ENCODE measurements around the gene ZRANB3.
"Not testable (repeated sequence)": the region's sequence is repeated elsewhere in the genome, so short reads cannot be mapped to it uniquely, and the experiment has no call there.

The ZRANB3 gene

DNA sequence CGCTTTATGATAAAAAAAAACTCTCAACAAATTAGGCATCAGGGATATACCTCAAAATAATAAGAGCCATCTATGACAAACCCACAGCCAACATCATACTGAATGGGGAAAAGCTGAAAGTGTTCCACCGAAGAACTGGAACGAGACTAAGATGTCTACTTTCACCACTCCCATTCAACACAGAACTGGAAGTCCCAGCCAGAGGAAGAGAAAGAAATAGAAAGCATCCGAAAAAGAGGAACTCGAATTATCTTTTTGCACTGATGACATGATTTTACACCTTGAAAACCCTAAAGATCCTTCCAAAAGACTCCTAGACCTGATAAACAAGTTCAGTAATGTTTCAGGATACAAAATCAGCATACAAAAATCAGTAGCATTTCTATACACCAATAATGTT lies 121.6 kb downstream of the ZRANB3 start:
- Histone ChIP-seq H3K9ac (ENCODE audit: insufficient read length, low read depth) (no peak overlapping the region), H3K9me3 (ENCODE audit: insufficient read depth, low read length) (no peaks in the 10 kb centered on the region), H3K4me1 (ENCODE audit: insufficient read depth, insufficient read length) (no peaks in the 10 kb centered on the region), H3K4me3 (ENCODE audit: insufficient read length, low read depth) (no peak overlapping the region), H3K27me3 (ENCODE audit: insufficient read depth, insufficient read length) (no peaks in the 10 kb centered on the region), H3K36me3 (ENCODE audit: insufficient read depth, insufficient read length, low read length) (no peaks in the 10 kb centered on the region)
- DNase-seq (ENCODE audit: low read depth, low spot score) = no peak
- TF ChIP-seq SUZ12 (IDR thresholded peaks at IDR 0.05; ENCODE audit: extremely low read depth, insufficient read depth, insufficient read length) = no peak
- TF ChIP-seq YY1 (IDR thresholded peaks at IDR 0.05; ENCODE audit: insufficient read depth, insufficient read length) = no peak
- no peak for TF ChIP-seq ZNF274 (IDR thresholded peaks at IDR 0.05; ENCODE audit: low read depth, low read length)

DNA sequence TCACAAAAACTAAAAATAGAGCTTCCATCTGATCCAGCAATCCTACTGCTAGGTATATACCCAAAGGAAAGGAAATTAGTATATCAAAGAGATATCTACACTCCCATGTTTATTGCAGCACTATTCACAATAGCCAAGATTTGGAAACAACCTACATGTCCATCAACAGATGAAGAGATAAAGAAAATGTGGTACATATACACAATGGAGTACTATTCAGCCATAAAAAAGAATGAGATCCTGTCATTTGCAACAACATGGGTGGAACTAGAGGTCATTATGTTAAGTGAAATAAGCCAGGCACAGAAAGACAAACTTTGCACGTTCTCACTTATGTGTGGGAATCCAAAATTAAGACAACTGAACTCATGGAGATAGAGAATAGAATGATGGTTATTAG lies 134.8 kb downstream of the ZRANB3 start:
- DNase-seq (ENCODE audit: low read depth, low spot score); H3K9ac ChIP-seq (ENCODE audit: insufficient read length, low read depth); H3K4me1 ChIP-seq (ENCODE audit: insufficient read depth, insufficient read length); H3K4me3 ChIP-seq (ENCODE audit: insufficient read length, low read depth); H3K9me3 ChIP-seq (ENCODE audit: insufficient read depth, low read length); H3K27me3 ChIP-seq (ENCODE audit: insufficient read depth, insufficient read length); H3K36me3 ChIP-seq (ENCODE audit: insufficient read depth, insufficient read length, low read length): not testable (repeated sequence)

DNA sequence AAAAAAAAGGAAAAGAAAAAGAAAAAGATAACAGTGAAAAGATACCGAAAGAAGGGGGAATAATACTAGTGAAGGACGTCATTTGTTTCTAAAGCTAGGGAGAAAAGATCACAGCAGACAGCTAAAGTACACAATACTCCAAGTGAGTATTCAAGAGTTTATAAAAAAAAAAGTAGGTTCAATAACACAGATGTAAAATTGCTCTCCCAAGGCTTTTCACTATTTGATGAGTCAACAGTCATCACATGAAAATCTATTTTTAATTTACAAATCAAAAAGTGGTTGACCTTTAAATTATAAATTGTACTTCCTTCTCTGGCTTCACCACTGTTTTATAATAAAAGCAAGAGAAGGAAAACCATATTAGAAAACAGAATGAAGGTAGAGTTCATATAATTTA lies 144.0 kb downstream of the ZRANB3 start:
- H3K27me3 ChIP-seq (ENCODE audit: insufficient read depth, insufficient read length) = no peaks in the 10 kb centered on the region
- TF ChIP-seq YY1 (IDR thresholded peaks at IDR 0.05; ENCODE audit: insufficient read depth, insufficient read length) = no peak
- TF ChIP-seq SUZ12 (IDR thresholded peaks at IDR 0.05; ENCODE audit: extremely low read depth, insufficient read depth, insufficient read length) = no peak
- TF ChIP-seq ZNF274 (IDR thresholded peaks at IDR 0.05; ENCODE audit: low read depth, low read length) = no peak
- no peaks in the 10 kb centered on the region for H3K9me3 ChIP-seq (ENCODE audit: insufficient read depth, low read length)
- H3K4me3 ChIP-seq (ENCODE audit: insufficient read length, low read depth) = no peak overlapping the region
- no peak overlapping the region for H3K9ac ChIP-seq (ENCODE audit: insufficient read length, low read depth)
- no peak for DNase-seq (ENCODE audit: low read depth, low spot score)
- no peaks in the 10 kb centered on the region for H3K4me1 ChIP-seq (ENCODE audit: insufficient read depth, insufficient read length)
- H3K36me3 ChIP-seq (ENCODE audit: insufficient read depth, insufficient read length, low read length) = peaks cover 5% of the 10 kb centered on the region

DNA sequence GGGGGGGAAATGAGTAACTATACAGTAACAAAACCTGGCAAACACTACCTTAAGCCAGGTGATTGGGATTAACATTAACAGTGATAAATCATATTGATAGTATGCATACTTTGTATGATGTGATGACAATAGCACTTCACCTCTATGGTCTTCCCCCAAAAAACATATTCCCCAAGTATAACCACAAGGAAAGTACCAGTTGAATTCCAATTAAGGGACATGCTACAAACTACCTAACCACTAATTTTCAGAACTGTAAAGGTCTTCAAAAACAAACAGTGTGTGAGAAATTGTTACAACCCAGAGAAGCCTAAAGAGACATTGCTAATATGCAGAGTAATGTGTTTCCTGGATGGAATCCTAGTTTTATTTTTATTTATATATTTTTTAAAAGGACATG lies 152.4 kb downstream of the ZRANB3 start:
- H3K9ac ChIP-seq (ENCODE audit: insufficient read length, low read depth) = no peak overlapping the region

DNA sequence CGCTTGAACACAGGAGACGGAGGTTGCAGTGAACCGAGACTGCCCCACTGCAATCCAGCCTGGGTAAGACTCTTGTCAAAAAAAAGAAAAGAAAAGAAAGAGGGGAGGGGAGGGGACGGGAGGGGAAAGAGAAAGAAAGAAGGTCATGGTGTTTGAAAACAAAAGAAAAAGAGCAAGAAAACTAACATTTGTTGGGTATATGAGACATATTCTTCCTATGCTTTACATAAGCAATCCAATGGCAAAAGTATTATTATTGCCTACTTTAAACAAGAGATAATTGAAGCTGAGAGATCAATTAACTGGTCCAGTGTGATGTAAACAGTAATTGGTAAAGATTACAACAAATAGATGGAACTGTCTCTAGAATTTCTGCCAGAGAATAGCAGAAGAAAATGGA lies 157.3 kb downstream of the ZRANB3 start:
- Histone ChIP-seq H3K9me3 (ENCODE audit: insufficient read depth, low read length) (no peaks in the 10 kb centered on the region; the same call in 1 of the 2 replicates), H3K36me3 (ENCODE audit: insufficient read depth, insufficient read length, low read length) (no peaks in the 10 kb centered on the region), H3K4me3 (ENCODE audit: insufficient read length, low read depth) (no peak overlapping the region), H3K27me3 (ENCODE audit: insufficient read depth, insufficient read length) (no peaks in the 10 kb centered on the region), H3K4me1 (ENCODE audit: insufficient read depth, insufficient read length) (no peaks in the 10 kb centered on the region), H3K9ac (ENCODE audit: insufficient read length, low read depth) (no peak overlapping the region)
- no peak for DNase-seq (ENCODE audit: low read depth, low spot score)
- no peak for TF ChIP-seq ZNF274 (IDR thresholded peaks at IDR 0.05; ENCODE audit: low read depth, low read length)
- TF ChIP-seq SUZ12 (IDR thresholded peaks at IDR 0.05; ENCODE audit: extremely low read depth, insufficient read depth, insufficient read length) = no peak
- no peak for TF ChIP-seq YY1 (IDR thresholded peaks at IDR 0.05; ENCODE audit: insufficient read depth, insufficient read length)

More for the DNA sequence above, 152.4 kb downstream of the ZRANB3 start:
- DNase-seq (ENCODE audit: low read depth, low spot score) = no peak
- TF ChIP-seq ZNF274 (IDR thresholded peaks at IDR 0.05; ENCODE audit: low read depth, low read length) (no peak), YY1 (IDR thresholded peaks at IDR 0.05; ENCODE audit: insufficient read depth, insufficient read length) (no peak), SUZ12 (IDR thresholded peaks at IDR 0.05; ENCODE audit: extremely low read depth, insufficient read depth, insufficient read length) (no peak)
- Histone ChIP-seq H3K27me3 (ENCODE audit: insufficient read depth, insufficient read length) (no peaks in the 10 kb centered on the region), H3K4me3 (ENCODE audit: insufficient read length, low read depth) (no peak overlapping the region), H3K4me1 (ENCODE audit: insufficient read depth, insufficient read length) (no peaks in the 10 kb centered on the region), H3K9me3 (ENCODE audit: insufficient read depth, low read length) (peaks cover 12% of the 10 kb centered on the region; the same call in 1 of the 2 replicates), H3K36me3 (ENCODE audit: insufficient read depth, insufficient read length, low read length) (no peaks in the 10 kb centered on the region)

DNA sequence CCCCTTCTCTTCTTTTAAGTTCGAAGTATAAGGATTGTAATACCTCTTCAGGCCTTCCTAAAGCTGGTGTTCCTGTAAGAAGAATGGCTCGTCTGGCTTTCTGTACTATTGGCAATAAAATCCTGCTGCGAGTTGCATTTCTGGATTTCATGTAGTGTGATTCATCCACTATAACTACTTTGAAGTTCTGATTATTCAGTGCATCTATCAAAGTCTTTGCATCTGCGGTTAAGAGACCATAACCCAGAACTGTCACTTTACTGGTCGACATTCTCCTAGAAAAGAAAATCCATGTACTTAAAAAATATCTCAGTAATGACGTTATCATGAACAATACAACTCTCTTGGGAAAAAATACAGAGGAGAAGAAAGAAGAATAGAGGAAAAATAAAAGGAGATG lies 181.1 kb downstream of the ZRANB3 start:
- Histone ChIP-seq H3K9me3 (ENCODE audit: insufficient read depth, low read length) (peaks cover 17% of the 10 kb centered on the region), H3K27me3 (ENCODE audit: insufficient read depth, insufficient read length) (no peaks in the 10 kb centered on the region), H3K4me3 (ENCODE audit: insufficient read length, low read depth) (no peak overlapping the region), H3K4me1 (ENCODE audit: insufficient read depth, insufficient read length) (no peaks in the 10 kb centered on the region), H3K36me3 (ENCODE audit: insufficient read depth, insufficient read length, low read length) (no peaks in the 10 kb centered on the region), H3K9ac (ENCODE audit: insufficient read length, low read depth) (no peak overlapping the region)
- TF ChIP-seq SUZ12 (IDR thresholded peaks at IDR 0.05; ENCODE audit: extremely low read depth, insufficient read depth, insufficient read length) = no peak
- TF ChIP-seq ZNF274 (IDR thresholded peaks at IDR 0.05; ENCODE audit: low read depth, low read length) = no peak
- no peak for TF ChIP-seq YY1 (IDR thresholded peaks at IDR 0.05; ENCODE audit: insufficient read depth, insufficient read length)
- DNase-seq (ENCODE audit: low read depth, low spot score) = no peak

DNA sequence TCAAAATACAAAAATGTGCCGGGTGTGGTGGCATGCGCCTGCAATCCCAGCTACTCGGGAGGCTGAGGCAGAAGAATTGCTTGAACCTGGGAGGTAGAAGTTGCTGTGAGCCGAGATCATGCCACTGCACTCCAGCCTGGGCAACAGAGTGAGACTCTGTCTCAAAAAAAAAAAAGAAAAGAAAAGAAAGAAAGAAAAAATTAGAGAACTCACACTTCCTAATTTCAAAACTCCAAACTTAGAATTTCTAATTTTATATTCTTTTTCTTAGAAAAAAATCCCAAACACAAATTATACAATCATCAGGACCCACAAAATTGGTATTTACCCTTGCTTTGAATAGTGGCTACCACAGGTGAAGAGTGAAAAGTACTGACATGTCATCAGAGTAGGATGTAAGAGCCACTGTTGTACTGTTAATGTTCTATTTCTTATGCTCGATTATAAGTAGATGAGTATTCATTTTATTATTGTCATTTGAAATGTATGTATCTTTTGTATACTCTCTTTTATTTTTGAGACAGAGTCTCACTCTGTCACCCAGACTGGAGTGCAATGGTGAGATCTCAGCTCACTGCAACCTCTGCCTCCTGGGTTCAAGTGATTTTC lies 182.8 kb downstream of the ZRANB3 start:
- H3K36me3 ChIP-seq (ENCODE audit: insufficient read depth, insufficient read length, low read length); DNase-seq (ENCODE audit: low read depth, low spot score); H3K9ac ChIP-seq (ENCODE audit: insufficient read length, low read depth); H3K4me1 ChIP-seq (ENCODE audit: insufficient read depth, insufficient read length); H3K27me3 ChIP-seq (ENCODE audit: insufficient read depth, insufficient read length); H3K4me3 ChIP-seq (ENCODE audit: insufficient read length, low read depth): not testable (repeated sequence)
- peaks cover 17% of the 10 kb centered on the region for H3K9me3 ChIP-seq (ENCODE audit: insufficient read depth, low read length)
- peak; percentile 60 for TF ChIP-seq ZNF274 (IDR thresholded peaks at IDR 0.05; ENCODE audit: low read depth, low read length)

DNA sequence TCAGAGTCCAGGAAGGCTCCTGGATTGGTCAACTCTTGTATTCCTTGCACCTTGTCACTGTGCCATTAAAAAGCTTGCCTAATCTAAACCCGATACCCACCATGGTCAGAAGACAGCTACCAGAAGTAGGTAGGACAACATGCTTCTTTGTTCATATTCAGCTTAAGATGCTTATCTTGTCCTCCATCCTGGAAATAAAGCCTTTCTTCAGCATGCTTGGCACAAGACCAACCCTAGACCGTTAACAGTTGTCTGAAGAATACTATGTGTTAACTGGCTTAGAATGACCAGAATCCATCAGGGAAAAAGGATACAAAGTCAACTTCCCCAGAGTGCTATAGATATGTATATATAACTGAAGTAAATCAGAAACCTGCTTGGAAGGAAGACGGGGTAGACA lies 193.9 kb downstream of the ZRANB3 start:
- Histone ChIP-seq H3K9me3 (ENCODE audit: insufficient read depth, low read length) (peaks cover 7% of the 10 kb centered on the region; the same call in 1 of the 2 replicates), H3K9ac (ENCODE audit: insufficient read length, low read depth) (no peak overlapping the region), H3K4me1 (ENCODE audit: insufficient read depth, insufficient read length) (no peaks in the 10 kb centered on the region), H3K36me3 (ENCODE audit: insufficient read depth, insufficient read length, low read length) (no peaks in the 10 kb centered on the region), H3K27me3 (ENCODE audit: insufficient read depth, insufficient read length) (no peaks in the 10 kb centered on the region), H3K4me3 (ENCODE audit: insufficient read length, low read depth) (no peak overlapping the region)
- DNase-seq (ENCODE audit: low read depth, low spot score) = no peak
- TF ChIP-seq ZNF274 (IDR thresholded peaks at IDR 0.05; ENCODE audit: low read depth, low read length) = no peak
- no peak for TF ChIP-seq SUZ12 (IDR thresholded peaks at IDR 0.05; ENCODE audit: extremely low read depth, insufficient read depth, insufficient read length)
- no peak for TF ChIP-seq YY1 (IDR thresholded peaks at IDR 0.05; ENCODE audit: insufficient read depth, insufficient read length)

Measured in NT2/D1 (cell line).